ENCODE data around the gene ST8SIA5. TPM values are rescaled to one million over a fixed set of nuclear protein-coding genes. Genes with fewer than 3 reads are reported as not detected.

Gene ST8SIA5
- total RNA-seq, 2 experiments from 2014 or later = not detected

DNA sequence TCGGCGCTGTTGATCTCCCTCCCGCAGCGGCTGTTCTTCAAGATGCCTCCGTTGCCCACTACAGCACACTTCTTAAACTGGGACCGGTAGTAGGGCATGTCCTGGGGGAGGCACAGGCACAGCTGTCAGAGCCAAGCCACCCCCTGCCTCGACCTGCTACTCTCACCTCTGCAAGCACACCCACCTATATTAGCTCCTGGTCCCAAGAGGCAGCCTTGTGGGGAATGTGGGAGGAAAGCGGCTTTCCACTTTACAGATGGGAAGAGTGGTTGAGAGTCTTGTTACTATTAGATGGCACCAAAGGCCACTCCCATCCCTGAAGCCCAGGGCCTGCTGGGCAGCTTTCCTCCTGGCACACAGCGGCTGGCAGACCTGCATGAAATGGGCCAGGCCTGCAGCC is 70.7 kb downstream of the ST8SIA5 start:
- no peaks in the 10 kb centered on the region for H3K9me3 Mint-ChIP-seq
- ATAC-seq (no peak), DNase-seq (no peak)
- intact Hi-C loops (cut with micrococcal nuclease) = no loop called here
- no peak for TF ChIP-seq CTCF (IDR thresholded peaks at IDR 0.05)
- ChIA-PET CTCF (no interaction called here), POLR2A (no interaction called here)
- no peaks in the 10 kb centered on the region for H3K27me3 Mint-ChIP-seq
- no peak overlapping the region for H3K27ac Mint-ChIP-seq
- H3K36me3 Mint-ChIP-seq (ENCODE audit: low read depth) = no peaks in the 10 kb centered on the region
- no peak overlapping the region for H3K4me3 Mint-ChIP-seq
- H3K4me1 Mint-ChIP-seq (ENCODE audit: low read depth) = no peaks in the 10 kb centered on the region

DNA sequence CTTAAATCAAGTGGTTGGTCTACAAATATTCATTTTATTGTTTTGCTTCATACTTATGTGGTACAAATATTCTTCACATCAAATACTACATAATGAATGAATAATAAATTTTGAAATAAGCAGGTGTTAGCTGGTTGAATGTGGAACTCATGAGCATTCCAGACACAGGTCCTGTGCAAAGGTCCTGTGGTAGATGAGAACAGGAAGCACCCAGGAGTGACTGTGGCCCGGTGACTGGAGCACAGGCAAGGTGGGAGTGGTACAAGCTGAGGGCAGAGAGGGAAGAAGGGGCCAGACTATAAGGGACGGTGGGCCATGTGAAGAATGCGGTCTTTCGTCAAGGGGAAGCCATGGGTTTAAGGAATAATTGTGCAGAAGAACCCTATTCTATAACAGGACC is 73.6 kb downstream of the ST8SIA5 start:
- H3K27me3 Mint-ChIP-seq = no peaks in the 10 kb centered on the region
- H3K36me3 Mint-ChIP-seq (ENCODE audit: low read depth) = no peaks in the 10 kb centered on the region
- ChIA-PET POLR2A (no interaction called here), CTCF (no interaction called here)
- no peaks in the 10 kb centered on the region for H3K9me3 Mint-ChIP-seq
- H3K4me3 Mint-ChIP-seq = no peak overlapping the region
- DNase-seq (no peak), ATAC-seq (no peak)
- no peak overlapping the region for H3K27ac Mint-ChIP-seq
- no peak for TF ChIP-seq CTCF (IDR thresholded peaks at IDR 0.05)
- H3K4me1 Mint-ChIP-seq (ENCODE audit: low read depth) = no peaks in the 10 kb centered on the region
- intact Hi-C loops (cut with micrococcal nuclease) = no loop called here

DNA sequence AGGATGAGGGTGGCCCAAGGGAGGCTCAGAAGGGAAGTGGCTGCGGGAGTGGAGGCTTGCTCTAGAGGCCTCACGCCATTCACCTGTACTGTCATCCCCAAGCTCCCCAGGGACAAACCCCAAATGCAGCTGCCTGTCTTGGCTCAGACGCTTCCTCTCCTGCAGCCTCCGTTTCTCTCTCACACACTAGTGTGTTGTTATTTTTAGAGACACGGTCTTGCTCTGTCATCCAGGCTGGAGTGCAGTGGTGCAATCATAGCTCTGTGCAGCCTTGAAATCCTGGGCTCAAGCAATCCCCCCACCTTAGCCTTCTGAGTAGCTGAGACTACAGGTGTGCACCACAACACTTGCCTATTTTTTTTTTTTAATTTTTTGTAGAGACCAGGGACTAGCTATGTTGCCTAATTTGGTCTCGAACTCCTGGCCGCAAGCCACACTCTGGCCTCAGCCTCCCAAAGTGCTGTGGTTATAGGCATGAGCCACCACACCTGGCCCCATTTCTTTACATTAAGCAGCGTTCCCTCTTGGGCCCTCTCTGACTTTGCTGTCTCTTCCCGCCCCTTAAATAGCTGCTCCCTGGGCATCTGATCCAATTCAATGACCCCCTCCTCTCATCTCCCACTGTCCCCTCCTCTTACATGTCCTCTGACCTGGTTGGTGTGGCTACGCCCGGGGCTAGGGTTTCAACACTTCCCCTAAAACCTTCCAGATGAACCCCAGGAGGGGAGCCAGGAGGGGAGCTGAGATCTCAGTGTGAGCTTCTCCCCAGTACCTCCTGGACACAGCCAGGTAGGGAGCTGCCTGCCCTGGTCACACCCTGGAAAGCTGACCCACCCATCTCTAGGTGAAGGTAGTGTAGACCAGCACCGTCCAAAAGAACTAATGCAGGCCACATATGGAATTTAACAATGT is 75.8 kb downstream of the ST8SIA5 start:
- Mint-ChIP-seq H3K27ac (no peak overlapping the region), H3K27me3 (peaks cover 5% of the 10 kb centered on the region), H3K4me1 (ENCODE audit: low read depth) (no peaks in the 10 kb centered on the region), H3K4me3 (no peak overlapping the region), H3K9me3 (no peaks in the 10 kb centered on the region), H3K36me3 (ENCODE audit: low read depth) (no peaks in the 10 kb centered on the region)
- ChIA-PET CTCF (interaction anchor here (1.2 kb wide), 1 partner anchor 23 kb away, joined by 3 read pairs; no protein-coding TSS in a partner anchor), POLR2A (no interaction called here)
- TF ChIP-seq CTCF (IDR thresholded peaks at IDR 0.05) = no peak
- ATAC-seq = no peak
- intact Hi-C loops (cut with micrococcal nuclease) = no loop called here
- DNase-seq = no peak

DNA sequence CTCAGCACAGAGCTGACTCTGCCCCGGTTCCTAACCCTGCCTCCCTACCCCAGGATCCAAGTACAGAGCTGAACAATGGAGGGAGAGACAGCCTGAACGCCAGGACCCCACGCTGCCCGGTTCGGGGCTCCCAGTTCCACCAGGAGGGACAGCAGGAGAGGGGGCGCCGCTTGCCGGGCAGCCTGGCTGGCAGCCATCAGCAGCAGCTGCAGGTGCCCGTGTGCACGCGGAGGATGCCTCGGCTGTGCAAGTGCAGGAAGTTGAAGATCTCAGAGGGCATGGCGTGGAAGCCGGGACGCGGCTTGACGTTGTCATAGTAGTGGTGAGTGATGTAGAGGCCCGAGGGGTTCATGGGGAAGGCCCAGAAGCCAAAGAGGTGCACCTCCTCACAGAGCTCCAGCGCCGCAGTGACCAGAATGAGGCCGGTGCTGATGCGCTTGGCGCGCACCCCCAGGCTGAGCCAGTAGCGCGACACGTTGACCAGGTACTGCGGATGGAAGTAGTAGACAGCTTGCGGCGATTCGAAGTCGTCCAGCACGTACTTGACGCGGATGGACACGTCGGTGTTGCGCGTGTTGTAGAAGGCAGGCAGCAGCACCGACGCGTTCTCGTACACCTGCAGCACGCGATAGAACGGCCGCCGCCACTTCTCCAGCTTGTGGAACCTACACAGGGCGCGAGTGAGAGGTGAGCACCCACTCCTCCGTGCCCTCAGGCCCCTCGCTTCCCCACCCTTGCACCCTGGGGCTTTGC is 76.8 kb downstream of the ST8SIA5 start:
- TF ChIP-seq CTCF (IDR thresholded peaks at IDR 0.05) = no peak
- intact Hi-C loops (cut with micrococcal nuclease) = no loop called here
- ATAC-seq (no peak), DNase-seq (no peak)
- H3K4me3 Mint-ChIP-seq = no peak overlapping the region
- no peak overlapping the region for H3K27ac Mint-ChIP-seq
- H3K36me3 Mint-ChIP-seq (ENCODE audit: low read depth) = no peaks in the 10 kb centered on the region
- ChIA-PET POLR2A (no interaction called here), CTCF (no interaction called here)
- H3K9me3 Mint-ChIP-seq = no peaks in the 10 kb centered on the region
- no peaks in the 10 kb centered on the region for H3K4me1 Mint-ChIP-seq (ENCODE audit: low read depth)
- peaks cover 9% of the 10 kb centered on the region for H3K27me3 Mint-ChIP-seq
